ENCODE data around the gene SPATA22.

GRCh38 chr17:3448059-3448665 is 23.5 kb downstream of the SPATA22 start:
- TF ChIP-seq CTCF (IDR thresholded peaks at IDR 0.05): peak; percentile 27; the same call in 1 of the 2 replicates
- no peak for TF ChIP-seq ZFX (IDR thresholded peaks at IDR 0.05; ENCODE audit: borderline replicate concordance)

Data from 22Rv1 (cell line).